HEK293T (cell line): ENCODE measurements around the gene PPIA.

Source experiments
- ARNT ChIP-seq: fragments of 450-650 bp; IDR thresholded peaks from 2 replicates; pipeline ENCODE4 v1.6.1; 2017; ENCODE audit warnings: mild to moderate bottlenecking
- BHLHE40 ChIP-seq: fragments of 450-650 bp; IDR thresholded peaks from 2 replicates; pipeline ENCODE4 v1.6.1; 2016; ENCODE audit warnings: mild to moderate bottlenecking, moderate library complexity, borderline replicate concordance
- CTBP1 ChIP-seq: fragments of 450-650 bp; IDR thresholded peaks from 2 replicates; pipeline ENCODE4 v1.6.1; 2016; ENCODE audit warnings: borderline replicate concordance
- ELF4 ChIP-seq: fragments of 450-650 bp; IDR thresholded peaks from 2 replicates; pipeline ENCODE4 v1.6.1; 2017; ENCODE audit warnings: antibody characterized with exemption
- FOXA1 ChIP-seq: fragments of 450-650 bp; IDR thresholded peaks from 2 replicates; pipeline ENCODE4 v1.6.1; 2016; ENCODE audit warnings: mild to moderate bottlenecking
- FOXK2 ChIP-seq: fragments of 450-650 bp; IDR thresholded peaks from 2 replicates; pipeline ENCODE4 v1.6.1; 2016; ENCODE audit warnings: mild to moderate bottlenecking
- HDGF ChIP-seq: fragments of 450-650 bp; IDR thresholded peaks from 2 replicates; pipeline ENCODE4 v1.6.1; 2017; ENCODE audit warnings: antibody characterized with exemption, borderline replicate concordance
- L3MBTL2 ChIP-seq: fragments of 450-650 bp; conservative IDR thresholded peaks from 2 replicates; pipeline ENCODE4 v1.6.1; 2016; ENCODE audit warnings: mild to moderate bottlenecking
- LEF1 ChIP-seq: fragments of 450-650 bp; IDR thresholded peaks from 2 replicates; pipeline ENCODE4 v1.6.1; 2017; ENCODE audit warnings: mild to moderate bottlenecking, borderline replicate concordance
- PKNOX1 ChIP-seq: fragments of 450-650 bp; IDR thresholded peaks from 2 replicates; pipeline ENCODE4 v1.6.1; 2016
- SP1 ChIP-seq: fragments of 450-650 bp; IDR thresholded peaks from 2 replicates; pipeline ENCODE4 v1.6.1; 2017
- SUZ12 ChIP-seq: fragments of 450-650 bp; IDR thresholded peaks from 2 replicates; pipeline ENCODE4 v1.6.1; 2016; ENCODE audit warnings: mild to moderate bottlenecking
- TARDBP ChIP-seq: fragments of 450-650 bp; IDR thresholded peaks from 2 replicates; pipeline ENCODE4 v1.6.1; 2016
- ZNF384 ChIP-seq: fragments of 450-650 bp; IDR thresholded peaks from 2 replicates; pipeline ENCODE4 v1.6.1; 2016

- no peak for TF ChIP-seq HDGF
- TF ChIP-seq L3MBTL2: no peak
- TF ChIP-seq CTBP1: no peak
- no peak for TF ChIP-seq PKNOX1
- no peak for TF ChIP-seq SP1
- TF ChIP-seq ARNT: no peak
- no peak for TF ChIP-seq ELF4
- no peak for TF ChIP-seq ZNF384
- TF ChIP-seq BHLHE40: no peak
- TF ChIP-seq TARDBP: no peak
- TF ChIP-seq FOXK2: no peak
- TF ChIP-seq FOXA1: no peak
- TF ChIP-seq SUZ12: no peak
- no peak for TF ChIP-seq LEF1
Observed at GRCh38 chr7:44759246-44759645, 37.2 kb upstream of the PPIA start.
